ENCODE results near the gene GATD1.

DNA sequence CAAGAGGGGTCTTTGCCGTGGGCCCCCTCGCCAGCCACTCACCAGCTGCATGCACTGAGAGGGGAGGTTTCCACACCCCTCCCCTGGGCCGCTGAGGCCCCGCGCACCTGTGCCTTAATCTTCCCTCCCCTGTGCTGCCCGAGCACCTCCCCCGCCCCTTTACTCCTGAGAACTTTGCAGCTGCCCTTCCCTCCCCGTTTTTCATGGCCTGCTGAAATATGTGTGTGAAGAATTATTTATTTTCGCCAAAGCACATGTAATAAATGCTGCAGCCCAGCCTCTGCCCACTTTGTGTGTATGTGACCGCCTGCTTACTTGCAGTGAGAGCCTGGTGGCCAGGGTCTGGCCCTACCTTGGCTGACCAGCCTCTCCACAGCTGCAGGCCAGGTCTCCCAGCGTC is 47.7 kb upstream of the GATD1 start:
- no peak for TF ChIP-seq CTCF (IDR thresholded peaks at IDR 0.05)
- no peak for TF ChIP-seq EP300 (IDR thresholded peaks at IDR 0.05)
- no peak for TF ChIP-seq POLR2AphosphoS5 (IDR thresholded peaks at IDR 0.05)
- no peak for TF ChIP-seq POLR2A (IDR thresholded peaks at IDR 0.05)
